D721Med (cell line): ENCODE results near the gene BDKRB1.

Experiments used
- DNase-seq: peaks from one replicate; pipeline ENCODE4 v3.0.0; 2011; ENCODE audit warnings: low spot score; ENCODE audit not compliant: insufficient read length
- FAIRE-seq: peaks from 2 replicates; lab custom pipeline; 2011; peaks lifted over from hg19 to GRCh38; lab: Jason Lieb, UNC
- CTCF ChIP-seq: IDR thresholded peaks from 2 replicates; pipeline ENCODE4 v1.5.1; 2012; ENCODE audit warnings: mild to moderate bottlenecking, control low read depth; ENCODE audit not compliant: insufficient read depth; ENCODE audit errors: missing control alignments

The BDKRB1 gene

GRCh38 chr14:96214793-96215192 lies 41.2 kb upstream of the BDKRB1 start:
- no peak for DNase-seq
- no peak for TF ChIP-seq CTCF
- no peak for FAIRE-seq

GRCh38 chr14:96215452-96216244 lies 40.4 kb upstream of the BDKRB1 start:
- DNase-seq = no peak
- FAIRE-seq = no peak
- no peak for TF ChIP-seq CTCF

- TF ChIP-seq CTCF = no peak
- FAIRE-seq (no peak), DNase-seq (no peak)
These were observed 39.4 kb upstream of the BDKRB1 start for GRCh38 chr14:96216627-96217026.

GRCh38 chr14:96217376-96217913 lies 38.6 kb upstream of the BDKRB1 start:
- TF ChIP-seq CTCF = no peak
- FAIRE-seq (no peak), DNase-seq (no peak)

- no peak for TF ChIP-seq CTCF
- DNase-seq = no peak
- FAIRE-seq = no peak
These were observed 34.8 kb upstream of the BDKRB1 start for GRCh38 chr14:96221109-96221650.

- no peak for TF ChIP-seq CTCF
- FAIRE-seq = no peak
- DNase-seq = no peak
These were observed 34.2 kb upstream of the BDKRB1 start for GRCh38 chr14:96221841-96222240.
